T-helper 2 cell treated with Interferon-gamma antibody and Interleukin-4, amounts not matched to agents 100 ng/mL and 5 ng/mL, for 36 hours (primary cell): ENCODE measurements around the gene ADAM12. TPM values are rescaled to one million over a fixed set of nuclear protein-coding genes. Genes with fewer than 3 reads are reported as not detected.

Source experiments
- intact Hi-C: fragments of 100-400 bp; cut with micrococcal nuclease; formaldehyde crosslinking; loops from one replicate; pipeline ENCODE4 v1.15.1; 2023
- total RNA-seq: library from RNA; stranded (reverse); gene quantifications from 2 replicates; pipeline ENCODE4 v1.2.3, GENCODE V29; 2022

The ADAM12 gene
- total RNA-seq, 1 donor from 2014 or later, result 0.14 TPM

DNA sequence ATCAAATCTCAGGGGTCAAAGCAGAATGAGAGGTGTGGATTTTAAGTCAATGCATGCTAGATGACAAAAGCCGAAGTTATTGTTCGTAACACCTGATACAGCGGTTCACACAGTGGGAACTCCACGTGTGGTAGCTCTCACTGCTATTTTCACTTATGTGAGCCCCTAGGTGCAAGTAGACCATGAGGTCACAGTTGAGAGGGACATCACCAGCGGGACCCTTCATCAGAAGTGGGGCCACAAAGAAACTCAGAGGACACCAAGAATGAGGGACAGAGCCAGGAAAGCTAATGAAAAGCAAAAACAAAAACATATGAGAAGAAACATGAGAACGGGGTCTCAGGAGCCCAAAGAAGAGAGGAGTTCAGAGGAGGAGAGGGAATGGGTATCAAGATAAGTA, 63.5 kb downstream of the ADAM12 start:
- intact Hi-C loops, result no loop called here

DNA sequence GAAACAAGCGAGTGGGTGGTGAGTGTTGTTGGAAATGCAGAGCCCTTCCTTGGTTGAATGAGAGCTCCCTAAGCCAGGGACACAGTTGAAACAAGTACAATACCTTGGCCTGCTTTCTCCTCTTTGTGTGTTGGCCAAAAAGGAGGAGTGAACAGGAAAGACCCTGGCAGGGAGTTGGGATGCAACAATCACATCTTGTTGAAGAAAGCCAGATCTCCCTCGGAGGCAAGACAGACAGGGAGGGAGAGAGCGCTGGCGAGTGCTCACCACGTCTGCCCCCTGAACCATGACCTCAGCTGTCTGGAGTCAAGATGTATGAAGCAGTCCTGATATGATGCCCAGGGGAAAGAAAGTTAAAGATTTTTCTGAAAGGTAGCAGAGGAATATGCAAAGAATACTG, 66.8 kb downstream of the ADAM12 start:
- intact Hi-C loops, result no loop called here

DNA sequence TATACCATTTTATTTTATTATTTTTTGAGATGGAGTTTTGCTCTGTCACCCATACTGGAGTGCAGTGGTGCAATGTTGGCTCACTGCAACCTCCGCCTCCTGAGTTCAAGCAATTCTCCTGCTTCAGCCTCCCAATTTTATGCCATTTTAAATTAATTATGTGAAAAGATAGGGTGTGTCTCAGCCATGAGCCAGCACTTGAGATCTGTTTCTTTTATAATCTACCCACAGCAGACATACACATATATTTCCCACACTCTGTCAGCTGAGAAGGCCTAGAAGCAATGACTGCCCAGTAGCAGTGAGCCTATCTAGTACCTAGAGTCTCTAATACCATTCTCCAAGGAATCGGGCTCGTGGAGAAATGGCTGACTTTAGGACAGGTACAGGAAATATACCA, 70.5 kb downstream of the ADAM12 start:
- intact Hi-C loops, result no loop called here

DNA sequence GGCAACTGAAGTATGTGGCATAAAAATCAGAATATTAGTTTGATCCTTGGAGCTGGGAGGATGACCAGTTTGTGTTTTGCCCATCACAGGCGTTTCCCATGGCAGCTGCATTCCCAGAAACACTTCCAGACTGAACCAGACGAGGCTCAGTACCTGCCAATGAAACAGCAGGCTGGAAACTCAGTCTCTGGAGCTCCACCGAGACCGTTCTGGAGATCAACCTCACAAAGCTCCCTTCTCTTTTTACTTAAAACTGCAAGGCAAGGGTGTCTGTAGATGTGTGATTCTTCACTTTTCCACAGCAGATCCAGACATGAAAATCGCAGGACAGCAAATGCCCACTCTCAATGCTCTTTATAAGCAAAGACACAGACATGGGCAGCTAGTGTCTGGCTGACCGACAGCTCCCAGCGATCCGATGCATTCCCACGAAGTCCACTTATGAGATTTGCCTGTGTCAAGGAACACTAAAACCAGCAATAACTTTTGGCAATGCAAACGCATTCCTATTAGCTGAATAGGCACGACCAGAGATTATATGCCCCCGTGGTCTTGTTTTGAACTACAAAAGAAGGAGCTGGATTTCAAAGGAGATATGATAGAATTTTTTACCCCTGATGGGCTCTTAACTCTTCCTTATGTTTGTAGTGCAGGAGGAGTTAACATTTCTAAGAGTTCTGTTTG, 72.6 kb downstream of the ADAM12 start:
- intact Hi-C loops, result no loop called here

DNA sequence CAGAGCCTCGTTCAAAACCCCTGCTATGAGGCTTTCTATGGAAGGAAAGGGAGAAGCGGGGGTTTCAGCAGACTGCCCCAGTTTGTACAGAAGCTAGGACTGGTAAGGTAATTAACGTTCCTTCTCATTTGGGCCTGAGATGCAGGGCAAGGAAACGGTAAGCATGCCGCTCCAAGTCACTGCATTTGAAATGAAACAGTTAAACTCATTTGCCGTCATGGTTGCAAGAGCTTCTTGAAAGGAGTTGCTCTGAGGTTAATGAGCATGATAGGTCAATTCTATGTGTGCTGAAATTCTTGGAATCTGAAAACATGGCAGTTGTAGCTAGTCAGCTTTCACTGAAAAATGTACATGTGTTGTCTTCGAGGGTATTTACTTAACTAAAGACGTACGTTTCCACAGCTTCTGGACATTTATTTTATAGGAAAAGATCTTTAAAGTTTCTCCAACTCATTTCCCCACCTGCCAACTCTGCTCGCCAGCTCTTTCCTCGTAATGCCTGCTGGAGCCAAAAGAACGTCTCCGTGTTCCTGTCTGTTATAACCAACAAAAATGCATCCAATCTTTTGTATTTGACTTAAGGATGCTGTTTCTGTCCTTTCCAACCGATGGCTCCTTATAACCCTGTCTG, 73.3 kb downstream of the ADAM12 start:
- intact Hi-C loops, result no loop called here

DNA sequence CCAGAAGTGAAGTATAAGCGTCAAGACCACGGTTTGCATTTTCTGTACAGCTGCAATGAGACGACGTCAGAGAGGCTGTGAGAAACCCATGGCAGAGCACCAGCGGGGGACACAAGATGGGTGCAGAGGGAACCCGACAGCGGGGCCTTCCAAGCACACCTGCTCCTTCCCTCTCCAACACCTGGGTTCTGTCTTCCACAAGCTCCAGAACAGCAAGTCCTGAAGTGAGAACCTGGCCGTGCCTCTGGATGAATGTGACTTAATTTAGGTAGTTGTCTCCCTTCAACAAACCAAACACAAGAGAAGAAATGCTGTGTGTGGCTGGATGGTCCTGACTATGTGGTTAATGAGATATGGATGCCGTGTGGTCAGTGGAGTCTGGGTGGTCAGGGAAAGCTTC, 76.1 kb downstream of the ADAM12 start:
- intact Hi-C loops, result no loop called here

DNA sequence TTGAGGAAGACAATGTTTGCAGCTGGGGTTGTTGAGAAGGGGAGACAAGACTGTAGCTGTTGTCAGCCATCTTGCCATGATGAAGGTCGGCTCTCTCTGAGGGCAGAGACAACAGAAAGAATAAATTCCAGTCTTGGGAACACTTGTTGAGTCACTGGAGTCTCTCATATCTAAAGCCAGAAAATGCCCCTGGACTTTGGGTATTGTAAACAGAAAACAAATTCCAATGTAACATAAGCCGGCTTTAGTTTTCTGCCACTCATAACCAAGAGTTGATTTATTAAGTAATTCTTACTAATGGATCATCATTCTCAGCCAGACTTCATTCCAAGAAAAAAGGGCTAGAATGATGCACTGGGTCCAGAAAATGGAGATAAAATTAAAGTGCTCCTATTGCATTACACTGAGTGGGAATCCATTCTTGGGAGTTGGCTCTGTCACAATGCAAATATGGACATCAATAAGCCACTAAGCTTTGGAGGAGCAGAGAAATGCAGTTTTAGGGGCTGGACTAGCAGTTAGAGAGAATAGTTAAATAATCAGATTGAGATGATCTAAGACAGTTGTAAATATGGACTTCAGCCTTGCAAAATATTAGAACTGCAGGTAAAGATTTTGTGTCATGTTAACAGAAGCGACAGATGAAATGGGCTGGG, 78.9 kb downstream of the ADAM12 start:
- intact Hi-C loops, result no loop called here

DNA sequence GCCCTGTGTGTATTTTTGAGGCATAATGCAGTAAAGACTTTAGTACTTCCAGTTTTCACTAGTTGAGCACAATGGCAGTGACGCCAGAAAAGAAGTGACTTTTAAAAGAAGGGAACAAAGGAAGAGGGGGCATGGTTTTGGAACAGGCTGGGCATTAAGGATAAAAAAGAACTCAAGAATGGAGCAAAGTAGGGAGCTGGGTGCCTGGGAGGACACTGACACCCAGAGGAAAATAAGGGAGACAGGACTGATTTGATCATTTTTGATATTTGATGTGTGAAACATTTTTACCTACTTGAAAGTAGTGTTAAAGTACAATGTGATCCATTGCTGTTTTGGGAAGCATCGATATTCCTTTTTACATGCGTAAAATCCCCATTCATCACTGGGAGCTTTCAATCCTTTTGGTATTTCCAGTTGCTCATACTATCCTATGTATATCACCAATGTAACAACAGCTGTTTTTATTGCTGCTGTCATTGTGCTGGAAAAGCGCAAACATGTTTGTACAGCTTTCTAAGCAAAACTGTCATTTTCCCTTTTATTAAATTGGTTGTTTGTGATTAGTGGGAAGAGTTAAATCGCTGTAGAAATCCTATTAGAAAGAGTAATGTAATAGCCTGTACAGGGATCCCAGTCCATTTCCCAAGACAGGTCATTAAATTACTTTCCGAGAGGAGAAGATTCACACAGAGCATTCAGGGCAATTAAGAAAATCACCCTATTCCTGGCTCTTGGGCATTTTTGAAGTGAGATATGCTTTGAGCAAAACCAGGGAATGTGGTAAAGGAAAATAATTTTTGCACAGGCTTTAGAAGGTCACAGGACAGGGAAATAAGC, 85.2 kb downstream of the ADAM12 start:
- intact Hi-C loops, result no loop called here

DNA sequence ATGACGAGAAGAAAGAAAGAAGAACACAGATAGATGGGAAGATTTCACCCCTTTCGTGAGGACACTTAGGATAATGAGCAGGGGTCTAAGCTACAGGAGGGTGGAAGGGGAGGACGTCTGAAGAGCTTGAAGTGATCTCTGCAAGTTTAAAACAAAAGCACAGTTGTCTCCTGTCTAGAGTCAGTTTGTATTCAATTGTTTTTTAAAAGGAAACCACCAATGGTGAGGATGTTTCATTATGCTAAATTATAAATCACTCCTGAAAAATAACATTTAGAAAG, 85.9 kb downstream of the ADAM12 start:
- intact Hi-C loops, result no loop called here

DNA sequence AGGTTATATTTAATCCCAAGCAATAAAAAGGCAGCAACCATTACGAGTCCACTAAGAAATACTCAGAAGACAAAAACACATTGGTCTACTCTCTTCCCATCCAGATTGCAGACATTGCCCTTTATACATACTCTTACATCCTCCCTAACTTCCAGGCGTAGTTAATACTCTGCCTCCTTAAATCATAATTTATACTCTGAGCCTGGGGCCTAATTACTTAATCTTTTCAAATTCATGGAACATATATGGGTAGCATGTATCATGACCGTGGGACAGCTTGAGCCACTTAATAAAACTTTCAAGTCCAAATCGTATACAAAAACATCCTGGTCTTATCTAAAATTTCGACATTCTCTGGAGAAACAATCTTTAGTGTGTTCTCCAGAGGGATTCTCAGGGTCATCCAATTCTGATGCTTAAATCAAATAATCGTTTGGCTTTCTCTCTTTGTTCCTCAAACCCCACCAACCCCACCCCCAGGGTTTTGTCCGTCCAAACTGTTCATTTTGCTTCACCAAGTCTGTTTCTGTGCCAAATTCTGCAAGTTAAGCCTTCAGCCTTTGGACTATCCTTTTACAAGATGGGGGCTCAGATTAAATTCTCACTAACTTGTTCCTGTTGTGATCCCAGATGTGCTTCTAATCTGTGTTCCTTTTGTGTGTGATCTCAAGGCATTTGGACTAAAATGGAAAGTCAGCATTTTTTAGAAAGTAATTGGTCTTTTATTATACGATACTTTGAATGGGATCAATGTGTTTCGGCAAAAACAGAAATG, 86.4 kb downstream of the ADAM12 start:
- intact Hi-C loops, result no loop called here

DNA sequence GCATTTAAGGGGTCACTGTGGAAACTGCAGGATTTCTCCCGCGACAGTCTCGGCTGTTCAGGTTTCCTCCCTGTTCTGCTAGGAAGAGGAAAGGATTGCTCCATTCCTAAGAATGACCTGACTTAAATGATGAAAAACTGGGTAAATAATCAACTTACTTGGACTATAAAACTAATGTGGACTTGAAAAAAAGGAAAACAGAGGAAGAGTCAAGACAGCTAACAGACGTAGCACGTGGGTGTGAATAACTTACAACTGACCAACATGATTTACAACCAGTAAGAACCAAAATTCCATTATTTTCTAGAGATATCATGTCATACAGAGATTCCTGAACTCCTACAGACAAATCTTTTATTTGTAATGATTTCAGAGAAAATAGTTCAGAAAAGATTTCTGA, 93.8 kb downstream of the ADAM12 start:
- intact Hi-C loops, result no loop called here

DNA sequence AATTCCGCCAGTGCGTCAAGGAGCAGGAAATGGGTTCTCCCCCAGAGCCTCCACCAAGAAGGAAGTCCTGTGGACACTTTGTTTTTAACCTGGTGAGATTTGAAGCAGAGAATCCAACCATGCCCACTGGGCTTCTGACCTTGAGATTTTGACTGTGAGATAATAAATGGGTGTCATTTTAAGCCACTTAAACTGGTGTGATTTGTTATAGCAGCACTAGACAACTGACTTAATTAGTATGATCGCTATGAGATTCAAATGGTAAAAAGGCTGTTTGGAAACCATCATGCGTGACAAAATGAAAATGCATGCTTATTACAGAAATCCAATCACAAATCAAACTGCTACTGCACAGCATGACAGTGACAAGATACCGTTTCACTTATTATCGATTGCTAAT, 98.0 kb downstream of the ADAM12 start:
- intact Hi-C loops, result no loop called here

DNA sequence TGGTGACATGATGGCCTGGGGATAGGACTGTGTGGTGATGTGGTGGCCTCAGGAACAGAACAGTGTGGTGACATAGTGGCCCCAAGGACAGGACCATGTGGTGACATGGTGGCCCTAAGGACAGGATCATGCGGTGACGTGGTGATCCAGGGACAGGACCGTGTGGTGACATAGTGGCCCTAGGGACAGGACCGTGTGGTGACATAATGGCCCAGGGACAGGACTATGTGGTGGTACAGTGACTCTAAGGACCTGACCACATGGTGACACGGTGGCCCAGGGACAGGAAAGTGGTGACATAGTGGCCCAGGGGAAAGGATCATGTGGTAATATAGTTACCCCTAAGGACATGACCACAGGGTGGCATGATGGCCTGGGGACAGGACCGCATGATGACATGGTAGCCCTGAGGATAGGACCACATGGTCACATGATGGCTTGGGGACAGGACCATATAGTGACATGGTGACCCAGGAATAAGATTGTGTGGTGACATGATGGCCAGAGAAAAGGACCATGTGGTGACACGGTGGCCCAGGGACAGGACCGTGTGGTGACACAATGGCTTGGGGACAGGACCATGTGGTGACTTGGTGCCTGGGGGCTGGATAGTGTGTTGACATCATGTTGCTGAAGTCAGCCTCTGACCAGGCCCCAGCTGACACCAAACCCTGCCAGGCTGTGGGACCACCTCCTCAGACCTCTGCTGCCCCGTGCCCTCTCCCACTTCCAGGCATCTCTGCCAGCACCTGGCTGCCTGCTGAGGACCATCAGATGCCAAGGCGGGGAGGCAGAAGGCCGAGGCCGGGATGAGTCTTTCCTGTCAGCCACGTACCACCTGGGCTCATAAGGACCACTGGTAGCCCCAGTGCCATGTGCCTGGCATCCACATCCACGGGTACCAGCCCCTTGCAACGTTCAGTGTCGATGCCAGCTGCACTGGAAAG, 99.5 kb downstream of the ADAM12 start:
- intact Hi-C loops, result no loop called here

DNA sequence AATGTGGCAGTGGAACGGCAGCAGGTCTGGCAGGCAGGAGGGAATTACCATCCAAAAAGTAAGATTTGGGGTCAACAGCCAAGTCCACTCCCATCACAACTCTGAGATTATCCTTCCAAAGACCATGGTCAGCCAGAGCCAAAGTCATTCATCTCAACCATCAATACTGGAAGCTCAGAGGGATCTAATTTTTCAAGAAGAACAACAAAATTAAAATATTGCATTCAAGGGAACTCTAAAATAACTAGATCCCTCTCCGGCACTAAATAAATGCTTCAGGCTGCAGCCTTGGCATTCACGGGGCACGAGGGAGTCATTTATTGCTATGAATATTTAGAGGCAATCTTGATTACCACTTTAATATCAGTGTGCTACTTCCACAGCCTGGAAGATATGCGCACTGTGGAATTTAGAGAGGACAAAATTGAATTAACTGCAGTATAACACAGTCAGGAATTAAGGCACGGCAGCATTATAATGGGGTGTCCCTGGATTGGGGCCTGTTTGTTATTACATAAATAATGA, 102.0 kb downstream of the ADAM12 start:
- intact Hi-C loops, result no loop called here

DNA sequence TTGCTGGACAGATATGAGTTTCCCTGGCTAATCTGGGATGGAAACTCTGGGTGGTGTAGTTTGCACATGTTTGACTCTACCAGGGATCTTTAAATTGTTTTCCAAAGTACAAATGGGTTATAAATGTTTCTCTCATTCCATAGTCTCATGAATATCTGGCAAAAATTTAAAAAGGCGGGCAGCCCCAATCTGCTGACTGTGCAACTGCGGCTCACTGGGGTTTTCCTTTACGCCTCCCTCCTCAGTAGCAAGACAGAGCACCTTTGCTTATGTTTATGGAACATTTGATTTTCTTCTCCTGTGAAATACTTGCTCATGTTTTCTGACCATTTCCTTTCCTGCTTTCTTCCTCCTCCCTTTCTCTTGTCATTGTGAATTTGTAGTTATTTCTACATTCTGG, 105.0 kb downstream of the ADAM12 start:
- intact Hi-C loops, result no loop called here

DNA sequence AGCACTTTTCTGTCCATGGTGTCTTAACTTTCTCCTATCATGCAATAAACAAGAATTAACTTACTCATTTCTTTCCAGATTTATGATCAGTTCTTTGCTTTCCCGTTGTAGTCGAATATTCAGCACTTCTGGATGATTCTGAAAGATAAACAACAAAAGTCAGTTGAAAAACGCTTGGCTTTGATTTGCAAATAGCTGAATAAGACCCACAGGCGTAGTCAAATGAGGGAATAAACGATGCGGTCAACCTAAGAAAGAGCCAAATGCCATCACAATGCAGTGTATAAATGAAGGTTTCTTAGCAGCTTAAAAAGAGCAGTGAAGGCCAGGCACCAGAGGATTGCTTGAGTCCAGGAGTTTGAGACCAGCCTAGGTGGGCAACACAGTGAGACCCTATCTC, 109.4 kb downstream of the ADAM12 start:
- intact Hi-C loops, result no loop called here

DNA sequence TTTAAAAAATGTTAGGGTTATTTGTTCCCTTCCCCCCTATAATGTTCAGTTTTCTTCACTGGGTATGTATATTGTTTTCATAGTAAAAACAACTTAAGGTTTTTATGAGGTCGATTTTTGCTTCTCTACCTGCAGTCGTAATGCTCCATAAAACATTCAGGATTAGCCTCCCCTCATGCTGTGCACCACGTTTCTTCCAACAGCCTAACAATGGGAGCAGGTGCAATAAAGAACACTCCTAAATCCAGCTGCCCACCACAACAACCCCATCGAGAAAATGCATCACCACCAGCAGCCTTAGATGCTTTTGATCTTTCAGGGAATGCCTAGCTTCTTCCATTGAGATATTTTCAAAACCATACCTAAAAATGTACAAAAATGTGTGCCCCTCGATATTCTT, 111.1 kb downstream of the ADAM12 start:
- intact Hi-C loops, result no loop called here

DNA sequence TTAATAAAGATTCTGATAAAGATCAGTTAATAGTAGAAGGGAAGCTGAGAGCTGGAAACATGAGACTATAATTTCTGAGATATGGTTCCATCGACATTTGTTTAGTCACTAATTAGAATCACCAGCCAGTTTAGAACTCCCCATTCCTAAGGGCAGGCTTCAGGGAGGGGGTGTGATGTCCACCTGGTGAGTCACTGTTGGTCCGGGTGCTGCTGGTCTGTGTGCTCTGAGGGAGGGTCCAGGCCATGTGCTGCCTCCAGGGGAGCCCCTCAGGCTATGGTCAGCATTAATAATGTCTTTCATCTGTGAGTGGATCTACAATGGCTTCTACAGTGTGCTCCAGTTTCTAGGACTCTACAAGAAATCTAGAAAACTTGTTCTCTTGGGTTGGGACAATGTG, 115.8 kb downstream of the ADAM12 start:
- intact Hi-C loops, result no loop called here

DNA sequence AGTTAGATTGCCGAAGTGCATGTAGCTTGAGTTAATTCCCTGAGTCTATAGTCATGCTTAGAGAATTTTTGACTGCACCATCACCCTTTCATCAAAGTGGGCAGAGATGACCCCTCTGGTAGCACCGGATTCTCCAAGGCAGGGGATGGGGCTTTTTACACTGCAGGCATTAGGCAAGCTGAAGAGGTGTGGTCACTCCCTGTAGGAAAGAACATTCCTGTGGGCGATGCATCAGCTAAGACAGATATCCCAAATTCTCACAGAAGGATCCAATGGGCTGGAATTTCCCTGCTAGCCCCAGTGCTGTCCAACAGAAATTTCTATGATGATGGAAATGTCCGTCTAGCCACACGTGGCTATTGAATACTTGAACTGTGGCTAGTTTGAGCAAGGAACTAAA, 118.2 kb downstream of the ADAM12 start:
- intact Hi-C loops, result no loop called here
